Measurements from ENCODE around the gene RUBCNL. TPM values are rescaled to one million over a fixed set of nuclear protein-coding genes. Genes with fewer than 3 reads are reported as not detected.
A peak's percentile ranks its signal among the peaks of the same experiment; 100 is the strongest.

Gene RUBCNL
- total RNA-seq, 1 donor from 2014 or later, result 0.78 TPM

- peak; percentile 40 for DNase-seq (ENCODE audit: extremely low spot score, unreplicated experiment)
- Mint-ChIP-seq H3K36me3 (ENCODE audit: unreplicated experiment) (peaks cover 3% of the 10 kb centered on the region), H3K27ac (ENCODE audit: unreplicated experiment) (peak overlapping the region; percentile 25), H3K27me3 (ENCODE audit: unreplicated experiment) (no peaks in the 10 kb centered on the region), H3K4me3 (ENCODE audit: unreplicated experiment) (no peak overlapping the region), H3K4me1 (ENCODE audit: unreplicated experiment) (peaks cover 32% of the 10 kb centered on the region), H3K9me3 (ENCODE audit: unreplicated experiment) (peaks cover 5% of the 10 kb centered on the region)
- no peak for TF ChIP-seq CTCF (IDR thresholded peaks at IDR 0.05)
Measured at GRCh38 chr13:46334035-46334822, 52.8 kb downstream of the RUBCNL start.

- H3K9me3 Mint-ChIP-seq (ENCODE audit: unreplicated experiment), result peaks cover 5% of the 10 kb centered on the region
- peak; percentile 68 for DNase-seq (ENCODE audit: extremely low spot score, unreplicated experiment)
- no peak for TF ChIP-seq CTCF (IDR thresholded peaks at IDR 0.05)
- peaks cover 4% of the 10 kb centered on the region for H3K27me3 Mint-ChIP-seq (ENCODE audit: unreplicated experiment)
- no peak overlapping the region for H3K27ac Mint-ChIP-seq (ENCODE audit: unreplicated experiment)
- H3K36me3 Mint-ChIP-seq (ENCODE audit: unreplicated experiment), result peaks cover 3% of the 10 kb centered on the region
- no peak overlapping the region for H3K4me3 Mint-ChIP-seq (ENCODE audit: unreplicated experiment)
- peaks cover 19% of the 10 kb centered on the region for H3K4me1 Mint-ChIP-seq (ENCODE audit: unreplicated experiment)
Measured at GRCh38 chr13:46332772-46333171, 54.3 kb downstream of the RUBCNL start.

- H3K27ac Mint-ChIP-seq (ENCODE audit: unreplicated experiment), result no peak overlapping the region
- peak; percentile 11 for DNase-seq (ENCODE audit: extremely low spot score, unreplicated experiment)
Measured at GRCh38 chr13:46329624-46330023, 57.4 kb downstream of the RUBCNL start.

DNA sequence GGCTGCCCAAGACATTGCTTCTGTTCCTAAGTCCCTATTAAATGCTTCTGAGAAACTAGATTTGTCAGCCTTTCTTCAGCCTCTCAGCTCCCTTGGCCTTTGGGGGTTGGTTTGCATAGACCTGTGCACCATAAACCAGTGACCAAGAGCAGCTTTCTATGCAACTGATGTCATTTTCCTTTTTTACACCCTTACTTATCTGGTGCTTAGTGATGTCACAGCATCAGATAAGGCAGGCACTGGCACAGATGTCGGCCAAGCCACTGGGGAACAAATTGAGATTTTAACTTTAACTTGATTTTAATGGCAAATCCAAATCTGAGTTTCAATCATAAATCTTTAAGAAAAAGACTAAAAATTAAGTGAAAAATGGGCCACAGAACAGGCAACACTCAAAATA, 59.8 kb downstream of the RUBCNL start:
- Mint-ChIP-seq H3K4me1 (ENCODE audit: unreplicated experiment) (no peaks in the 10 kb centered on the region), H3K36me3 (ENCODE audit: unreplicated experiment) (no peaks in the 10 kb centered on the region), H3K4me3 (ENCODE audit: unreplicated experiment) (no peak overlapping the region), H3K9me3 (ENCODE audit: unreplicated experiment) (no peaks in the 10 kb centered on the region), H3K27me3 (ENCODE audit: unreplicated experiment) (peaks cover 8% of the 10 kb centered on the region), H3K27ac (ENCODE audit: unreplicated experiment) (no peak overlapping the region)
- DNase-seq (ENCODE audit: extremely low spot score, unreplicated experiment), result no peak
- TF ChIP-seq CTCF (IDR thresholded peaks at IDR 0.05), result no peak

More at GRCh38 chr13:46329624-46330023, 57.4 kb downstream of the RUBCNL start:
- Mint-ChIP-seq H3K4me1 (ENCODE audit: unreplicated experiment) (peaks cover 15% of the 10 kb centered on the region), H3K36me3 (ENCODE audit: unreplicated experiment) (no peaks in the 10 kb centered on the region), H3K4me3 (ENCODE audit: unreplicated experiment) (no peak overlapping the region), H3K27me3 (ENCODE audit: unreplicated experiment) (peaks cover 4% of the 10 kb centered on the region), H3K9me3 (ENCODE audit: unreplicated experiment) (no peaks in the 10 kb centered on the region)
- no peak for TF ChIP-seq CTCF (IDR thresholded peaks at IDR 0.05)

DNA sequence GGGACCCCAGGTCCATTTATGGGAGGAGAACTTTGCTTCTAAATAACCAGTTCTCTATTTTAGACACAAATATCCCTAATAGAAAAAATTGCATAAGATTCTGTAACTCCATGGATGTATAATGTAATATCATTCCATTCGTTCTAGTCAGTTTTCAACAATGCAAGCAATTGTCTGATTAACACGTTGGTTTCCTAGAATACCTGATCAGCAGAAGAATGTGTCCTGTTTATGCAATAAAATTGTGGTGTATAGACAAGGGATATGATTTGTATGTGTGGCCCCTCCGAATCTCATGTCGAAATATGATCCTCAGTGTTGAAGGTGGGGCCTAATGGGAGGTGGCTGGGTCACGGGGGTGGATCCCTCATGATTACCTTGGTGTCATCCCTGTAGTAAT, 62.1 kb downstream of the RUBCNL start:
- DNase-seq (ENCODE audit: extremely low spot score, unreplicated experiment), result no peak
- no peak for TF ChIP-seq CTCF (IDR thresholded peaks at IDR 0.05)
- Mint-ChIP-seq H3K4me1 (ENCODE audit: unreplicated experiment) (peaks cover 3% of the 10 kb centered on the region), H3K9me3 (ENCODE audit: unreplicated experiment) (no peaks in the 10 kb centered on the region), H3K27me3 (ENCODE audit: unreplicated experiment) (peaks cover 8% of the 10 kb centered on the region), H3K4me3 (ENCODE audit: unreplicated experiment) (no peak overlapping the region), H3K36me3 (ENCODE audit: unreplicated experiment) (no peaks in the 10 kb centered on the region), H3K27ac (ENCODE audit: unreplicated experiment) (no peak overlapping the region)

Measured in osteocyte (in vitro differentiated cells).